Measurements from ENCODE around the gene PRR33. TPM values are rescaled to one million over a fixed set of nuclear protein-coding genes. Genes with fewer than 3 reads are reported as not detected.
A peak's percentile ranks its signal among the peaks of the same experiment; 100 is the strongest.

Gene PRR33
- total RNA-seq, 2 experiments from 2014 or later, result 0.08 TPM; not detected in 1

GRCh38 chr11:1860108-1860507, 31.6 kb downstream of the PRR33 start:
- DNase-seq (no peak), ATAC-seq (no peak)
- H3K36me3 Mint-ChIP-seq (ENCODE audit: low read depth), result peaks cover 14% of the 10 kb centered on the region
- H3K4me1 Mint-ChIP-seq (ENCODE audit: low read depth), result peaks cover 19% of the 10 kb centered on the region
- ChIA-PET CTCF (no interaction called here), POLR2A (no interaction called here)
- no peak overlapping the region for H3K4me3 Mint-ChIP-seq
- H3K27ac Mint-ChIP-seq, result no peak overlapping the region
- no peaks in the 10 kb centered on the region for H3K9me3 Mint-ChIP-seq (ENCODE audit: insufficient read depth)
- H3K27me3 Mint-ChIP-seq (ENCODE audit: low read depth), result no peaks in the 10 kb centered on the region

GRCh38 chr11:1859004-1859403, 32.7 kb downstream of the PRR33 start:
- H3K27ac Mint-ChIP-seq, result no peak overlapping the region
- DNase-seq, result no peak
- H3K4me1 Mint-ChIP-seq (ENCODE audit: low read depth), result peaks cover 21% of the 10 kb centered on the region
- ChIA-PET CTCF (interaction anchor here (1.0 kb wide), 1 partner anchor 23 kb away, joined by 3 read pairs; no protein-coding TSS in a partner anchor), POLR2A (no interaction called here)
- peaks cover 21% of the 10 kb centered on the region for H3K36me3 Mint-ChIP-seq (ENCODE audit: low read depth)
- H3K9me3 Mint-ChIP-seq (ENCODE audit: insufficient read depth), result no peaks in the 10 kb centered on the region
- no peak overlapping the region for H3K4me3 Mint-ChIP-seq
- no peak for ATAC-seq
- no peaks in the 10 kb centered on the region for H3K27me3 Mint-ChIP-seq (ENCODE audit: low read depth)

- H3K27ac Mint-ChIP-seq, result no peak overlapping the region
- DNase-seq (no peak), ATAC-seq (no peak)
- POLR2A ChIA-PET, result no interaction called here
- no peaks in the 10 kb centered on the region for H3K27me3 Mint-ChIP-seq (ENCODE audit: low read depth)
- peaks cover 21% of the 10 kb centered on the region for H3K4me1 Mint-ChIP-seq (ENCODE audit: low read depth)
- no peak overlapping the region for H3K4me3 Mint-ChIP-seq
- peaks cover 25% of the 10 kb centered on the region for H3K36me3 Mint-ChIP-seq (ENCODE audit: low read depth)
- CTCF ChIA-PET, result interaction anchor here (1.0 to 1.4 kb wide), 2 partner anchors 23 to 24 kb away, joined by 3 to 7 read pairs; no protein-coding TSS in a partner anchor
- H3K9me3 Mint-ChIP-seq (ENCODE audit: insufficient read depth), result no peaks in the 10 kb centered on the region
These were observed 33.1 kb downstream of the PRR33 start for GRCh38 chr11:1858576-1858975.

- H3K4me3 Mint-ChIP-seq, result no peak overlapping the region
- CTCF ChIA-PET, result interaction anchor here (1.4 kb wide), 2 partner anchors 24 to 31 kb away, joined by 3 to 7 read pairs; no protein-coding TSS in a partner anchor
- H3K27me3 Mint-ChIP-seq (ENCODE audit: low read depth), result no peaks in the 10 kb centered on the region
- no peak for ATAC-seq
- no peaks in the 10 kb centered on the region for H3K9me3 Mint-ChIP-seq (ENCODE audit: insufficient read depth)
- no peak overlapping the region for H3K27ac Mint-ChIP-seq
- POLR2A ChIA-PET, result no interaction called here
- peaks cover 27% of the 10 kb centered on the region for H3K36me3 Mint-ChIP-seq (ENCODE audit: low read depth)
- DNase-seq, result no peak
- peaks cover 18% of the 10 kb centered on the region for H3K4me1 Mint-ChIP-seq (ENCODE audit: low read depth)
These were observed 33.5 kb downstream of the PRR33 start for GRCh38 chr11:1858154-1858553.

GRCh38 chr11:1857064-1857463, 34.6 kb downstream of the PRR33 start:
- Mint-ChIP-seq H3K4me1 (ENCODE audit: low read depth) (peaks cover 26% of the 10 kb centered on the region), H3K27me3 (ENCODE audit: low read depth) (no peaks in the 10 kb centered on the region), H3K36me3 (ENCODE audit: low read depth) (peaks cover 29% of the 10 kb centered on the region), H3K9me3 (ENCODE audit: insufficient read depth) (no peaks in the 10 kb centered on the region), H3K4me3 (no peak overlapping the region), H3K27ac (no peak overlapping the region)
- DNase-seq (no peak), ATAC-seq (no peak)
- CTCF ChIA-PET, result interaction anchor here (1.4 to 2.3 kb wide), 4 partner anchors 14 to 32 kb away, joined by 3 to 12 read pairs (median 5); no protein-coding TSS in a partner anchor
- POLR2A ChIA-PET, result no interaction called here

- Mint-ChIP-seq H3K4me1 (ENCODE audit: low read depth) (peaks cover 32% of the 10 kb centered on the region), H3K27ac (peak overlapping the region; percentile 39), H3K27me3 (ENCODE audit: low read depth) (no peaks in the 10 kb centered on the region), H3K9me3 (ENCODE audit: insufficient read depth) (no peaks in the 10 kb centered on the region), H3K36me3 (ENCODE audit: low read depth) (peaks cover 29% of the 10 kb centered on the region), H3K4me3 (no peak overlapping the region)
- ChIA-PET POLR2A (interaction anchor here (0.8 kb wide), 1 partner anchor 66 kb away, joined by 3 read pairs; no protein-coding TSS in a partner anchor), CTCF (interaction anchor here (0.9 to 2.3 kb wide), 3 partner anchors 14 to 25 kb away, joined by 3 to 12 read pairs (median 3); no protein-coding TSS in a partner anchor)
- DNase-seq (no peak), ATAC-seq (no peak)
These were observed 35.2 kb downstream of the PRR33 start for GRCh38 chr11:1856306-1857005.

GRCh38 chr11:1855886-1856265, 35.8 kb downstream of the PRR33 start:
- DNase-seq (no peak), ATAC-seq (no peak)
- CTCF ChIA-PET, result interaction anchor here (0.9 to 2.3 kb wide), 3 partner anchors 15 to 26 kb away, joined by 3 to 12 read pairs (median 3); no protein-coding TSS in a partner anchor
- Mint-ChIP-seq H3K36me3 (ENCODE audit: low read depth) (peaks cover 29% of the 10 kb centered on the region), H3K27me3 (ENCODE audit: low read depth) (no peaks in the 10 kb centered on the region), H3K27ac (no peak overlapping the region), H3K4me3 (peak overlapping the region; percentile 46), H3K9me3 (ENCODE audit: insufficient read depth) (no peaks in the 10 kb centered on the region), H3K4me1 (ENCODE audit: low read depth) (peaks cover 38% of the 10 kb centered on the region)
- POLR2A ChIA-PET, result interaction anchor here (0.8 to 2.0 kb wide), 2 partner anchors 34 to 66 kb away, joined by 3 to 7 read pairs; no protein-coding TSS in a partner anchor

- H3K4me3 Mint-ChIP-seq, result peak overlapping the region; percentile 99
- ChIA-PET POLR2A (interaction anchor here (2.0 kb wide), 1 partner anchor 34 kb away, joined by 7 read pairs; no protein-coding TSS in a partner anchor), CTCF (interaction anchor here (0.9 to 2.3 kb wide), 4 partner anchors 17 to 34 kb away, joined by 3 to 12 read pairs (median 6); partner anchors contain the start of gene TNNI2)
- peaks cover 29% of the 10 kb centered on the region for H3K36me3 Mint-ChIP-seq (ENCODE audit: low read depth)
- H3K27me3 Mint-ChIP-seq (ENCODE audit: low read depth), result no peaks in the 10 kb centered on the region
- peak; percentile 35 for DNase-seq
- H3K27ac Mint-ChIP-seq, result no peak overlapping the region
- no peak for ATAC-seq
- peaks cover 43% of the 10 kb centered on the region for H3K4me1 Mint-ChIP-seq (ENCODE audit: low read depth)
- no peaks in the 10 kb centered on the region for H3K9me3 Mint-ChIP-seq (ENCODE audit: insufficient read depth)
These were observed 36.5 kb downstream of the PRR33 start for GRCh38 chr11:1854949-1855885.

- ATAC-seq, result no peak
- peak; percentile 34 for DNase-seq
- H3K27ac Mint-ChIP-seq, result peak overlapping the region; percentile 98
- H3K4me3 Mint-ChIP-seq, result peak overlapping the region; percentile 99
- H3K4me1 Mint-ChIP-seq (ENCODE audit: low read depth), result peaks cover 52% of the 10 kb centered on the region
- no peaks in the 10 kb centered on the region for H3K27me3 Mint-ChIP-seq (ENCODE audit: low read depth)
- ChIA-PET POLR2A (interaction anchor here (0.7 to 3.8 kb wide), 6 partner anchors 12 to 63 kb away, joined by 4 to 16 read pairs (median 7); no protein-coding TSS in a partner anchor), CTCF (interaction anchor here (0.8 to 3.1 kb wide), 7 partner anchors 14 to 202 kb away, joined by 3 to 23 read pairs (median 7); partner anchors contain the start of gene TNNI2)
- peaks cover 28% of the 10 kb centered on the region for H3K36me3 Mint-ChIP-seq (ENCODE audit: low read depth)
- H3K9me3 Mint-ChIP-seq (ENCODE audit: insufficient read depth), result no peaks in the 10 kb centered on the region
These were observed 37.4 kb downstream of the PRR33 start for GRCh38 chr11:1854132-1854948.

- peak; percentile 38 for DNase-seq
- ATAC-seq, result peak; percentile 5
- peaks cover 60% of the 10 kb centered on the region for H3K4me1 Mint-ChIP-seq (ENCODE audit: low read depth)
These were observed 38.1 kb downstream of the PRR33 start for GRCh38 chr11:1853376-1854131.

More at GRCh38 chr11:1853376-1854131, 38.1 kb downstream of the PRR33 start:
- Mint-ChIP-seq H3K9me3 (ENCODE audit: insufficient read depth) (no peaks in the 10 kb centered on the region), H3K4me3 (peak overlapping the region; percentile 99), H3K36me3 (ENCODE audit: low read depth) (peaks cover 24% of the 10 kb centered on the region), H3K27ac (peak overlapping the region; percentile 98), H3K27me3 (ENCODE audit: low read depth) (no peaks in the 10 kb centered on the region)
- ChIA-PET CTCF (interaction anchor here (0.7 to 3.1 kb wide), 9 partner anchors 13 to 201 kb away, joined by 3 to 23 read pairs (median 4); partner anchors contain the start of genes SYT8 and TNNI2), POLR2A (interaction anchor here (0.6 to 3.8 kb wide), 8 partner anchors 9 to 94 kb away, joined by 3 to 16 read pairs (median 4); partner anchors contain the start of gene TNNI2)

Data from activated CD8-positive, alpha-beta T cell treated with anti-CD3 and anti-CD28 coated beads, Interleukin-2, amount 10 ng/mL, durations not matched to agents 7 days and 5 days (primary cell).